Germinal center (tissue), 1 donor: Measurements from ENCODE around the gene PLEKHG4B.
"Not testable (repeated sequence)": the region's sequence is repeated elsewhere in the genome, so short reads cannot be mapped to it uniquely, and the experiment has no call there.

Experiments used
- DNase-seq: peaks from one replicate; pipeline ENCODE4 v3.0.0; 2012; ENCODE audit warnings: mixed read lengths, low spot score

The PLEKHG4B gene

DNA sequence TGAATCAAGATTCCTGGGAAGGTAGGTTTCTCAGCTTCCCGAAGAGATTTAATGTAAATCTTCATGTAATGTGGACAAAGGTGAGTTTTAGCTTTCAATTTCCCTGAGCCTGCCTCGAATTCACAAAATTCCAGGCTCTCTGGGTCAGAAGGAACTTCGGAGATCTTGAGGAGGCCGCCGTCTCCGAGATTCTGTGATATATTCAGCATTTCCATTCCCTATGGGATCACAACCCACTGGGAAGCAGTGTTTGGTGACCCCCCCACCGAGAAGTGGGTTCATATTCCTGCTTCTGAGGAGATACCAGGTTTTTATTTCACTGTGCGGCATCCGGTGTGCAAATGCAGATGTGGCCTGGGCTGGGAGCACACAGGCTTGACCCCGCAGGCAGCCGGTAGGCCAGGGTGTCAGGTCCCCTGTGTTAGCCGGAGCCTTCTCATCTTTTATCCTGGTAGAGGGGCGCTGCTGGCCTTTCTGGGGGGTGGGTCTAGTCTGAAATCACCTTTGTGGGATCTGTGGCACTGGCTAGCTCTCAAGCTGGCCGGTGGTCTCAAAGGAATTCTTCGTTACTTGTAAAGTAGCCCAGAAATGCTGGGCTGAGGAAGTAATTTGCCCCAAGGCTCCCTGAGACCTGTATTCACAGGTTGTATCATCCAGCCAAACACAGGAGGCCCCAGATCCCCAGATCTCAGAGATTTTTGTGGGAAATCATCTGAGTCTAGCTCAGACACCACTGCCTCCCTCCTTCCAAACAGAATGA, 1.4 kb downstream of the PLEKHG4B start:
- DNase-seq = no peak

GRCh38 chr5:94113-94892, 2.3 kb downstream of the PLEKHG4B start:
- no peak for DNase-seq

DNA sequence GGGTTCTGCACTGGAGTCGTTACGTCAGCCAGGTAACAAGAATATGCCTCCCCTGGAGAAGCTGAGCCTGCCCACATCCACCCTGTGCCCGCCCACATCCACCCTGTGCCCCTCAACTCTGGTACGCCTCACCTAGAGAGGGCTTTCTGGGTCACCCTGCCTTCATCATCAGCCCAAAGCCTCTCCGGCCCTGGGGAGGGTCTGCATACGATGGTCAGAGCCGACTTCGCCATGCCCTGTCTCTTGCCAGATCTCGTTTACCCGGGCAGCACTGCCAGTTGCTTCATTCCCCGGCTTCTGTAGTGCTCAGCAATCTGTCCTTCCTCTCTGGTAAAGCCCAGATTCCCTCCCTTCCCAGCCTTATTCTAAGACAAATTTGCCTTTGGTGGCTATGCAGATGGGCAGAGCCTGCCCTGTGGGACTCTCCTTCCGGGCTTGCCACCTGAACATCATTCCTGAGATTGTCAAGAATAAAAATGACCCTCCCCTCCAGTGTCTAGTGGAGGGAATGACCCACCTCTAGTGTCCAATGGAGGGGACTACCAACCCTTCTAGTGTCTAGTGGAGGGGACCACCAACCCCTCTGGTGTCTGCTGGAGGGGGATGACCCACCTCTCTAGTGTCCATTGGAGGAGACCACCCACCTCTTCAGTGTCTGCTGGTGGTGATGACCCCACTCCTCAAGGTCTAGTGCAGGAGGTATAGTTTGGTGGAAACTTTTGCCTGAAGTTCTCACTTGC, 3.4 kb downstream of the PLEKHG4B start:
- DNase-seq = no peak

- DNase-seq = no peak
Observed at GRCh38 chr5:96976-97660, 5.2 kb downstream of the PLEKHG4B start.

DNA sequence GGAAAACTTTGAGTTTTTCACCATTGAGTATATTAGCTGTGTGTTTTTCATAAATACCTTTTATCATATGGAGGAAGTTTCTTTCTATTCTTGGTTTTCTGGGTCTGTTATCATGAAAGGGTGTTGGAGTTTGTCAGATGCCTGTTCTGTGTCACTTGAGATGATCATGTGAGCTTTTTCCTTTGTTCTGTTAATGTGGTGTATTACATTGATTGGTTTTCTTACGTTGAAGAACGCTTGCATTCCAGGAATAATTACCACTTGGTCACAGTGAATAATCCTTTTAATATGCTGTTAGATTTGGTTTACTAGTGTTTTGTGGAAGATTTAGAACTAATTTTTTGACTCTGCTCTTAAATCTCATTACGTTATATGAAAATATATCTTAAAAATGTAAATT, 7.8 kb downstream of the PLEKHG4B start:
- DNase-seq = no peak

DNA sequence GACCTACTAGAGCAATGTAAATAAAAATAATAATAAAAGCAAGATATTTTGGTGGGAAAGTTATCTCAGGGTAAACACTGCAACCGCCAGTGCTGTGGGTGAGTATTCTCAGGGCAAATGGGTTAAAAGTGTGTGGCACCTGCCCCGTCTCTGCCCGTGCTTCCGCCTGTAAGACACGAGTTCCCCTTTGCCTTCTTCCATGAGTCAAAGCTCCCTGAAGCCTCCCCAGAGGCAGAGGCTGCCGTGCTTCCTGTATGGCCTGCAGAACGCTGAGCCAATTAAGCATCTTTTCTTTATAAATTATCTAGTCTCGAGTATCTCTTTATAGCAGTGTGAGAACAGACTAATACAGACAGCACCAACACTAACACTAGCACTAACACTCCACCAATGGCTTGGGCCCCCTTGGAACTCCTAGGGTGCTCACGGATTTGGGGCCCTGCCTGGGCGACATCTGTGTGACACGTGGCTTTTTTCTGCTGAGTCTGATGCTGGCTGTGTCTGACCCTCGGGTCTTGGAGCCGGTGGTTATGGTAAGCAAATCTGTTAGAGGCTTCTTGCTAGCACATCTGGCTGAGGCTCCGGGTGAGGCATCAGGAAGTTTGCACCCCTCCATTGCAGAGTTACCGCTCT, 10.6 kb downstream of the PLEKHG4B start:
- no peak for DNase-seq

DNA sequence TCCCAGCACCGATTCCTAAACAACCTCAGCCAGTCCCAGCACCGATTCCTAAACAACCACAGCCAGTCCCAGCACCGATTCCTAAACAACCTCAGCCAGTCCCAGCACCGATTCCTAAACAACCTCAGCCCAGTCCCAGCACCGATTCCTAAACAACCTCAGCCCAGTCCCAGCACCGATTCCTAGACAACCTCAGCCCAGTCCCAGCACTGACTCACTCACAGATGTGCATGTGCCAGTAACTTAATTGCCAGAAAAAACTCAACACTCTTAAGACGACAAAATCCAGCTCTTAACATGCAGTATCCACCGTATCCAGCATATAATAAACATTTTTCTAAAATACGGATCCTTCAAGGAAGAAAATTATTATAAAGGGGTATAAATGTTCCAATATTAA, 12.1 kb downstream of the PLEKHG4B start:
- not testable (repeated sequence) for DNase-seq

GRCh38 chr5:104778-105296, 12.9 kb downstream of the PLEKHG4B start:
- DNase-seq = no peak

DNA sequence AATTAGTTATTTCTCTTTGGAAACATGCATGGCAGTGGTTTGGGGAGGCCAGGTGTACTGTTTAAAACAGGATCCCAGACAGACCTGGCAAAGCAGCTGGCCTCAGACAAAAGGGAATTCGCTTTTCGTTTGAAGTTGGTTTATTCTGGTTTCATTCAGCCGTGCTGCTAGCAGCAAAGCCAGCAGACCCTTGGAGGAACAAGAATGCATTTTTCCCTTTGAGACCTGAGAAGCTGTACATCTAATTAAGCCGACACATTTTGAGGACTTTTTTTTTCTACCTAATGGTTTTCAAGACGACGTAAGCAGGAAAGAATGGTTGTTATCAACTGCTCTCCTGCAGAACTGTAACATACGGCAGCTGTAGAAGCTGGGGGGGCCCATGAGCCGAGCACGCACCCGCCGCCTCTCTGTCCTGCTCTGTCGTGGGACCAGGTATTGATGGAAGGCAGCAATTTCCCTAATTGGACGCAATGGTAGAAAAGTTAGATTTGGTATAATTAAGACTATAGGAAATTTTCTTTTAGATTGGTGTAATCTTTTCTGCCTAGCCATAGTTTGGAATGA, 13.6 kb downstream of the PLEKHG4B start:
- DNase-seq = no peak

DNA sequence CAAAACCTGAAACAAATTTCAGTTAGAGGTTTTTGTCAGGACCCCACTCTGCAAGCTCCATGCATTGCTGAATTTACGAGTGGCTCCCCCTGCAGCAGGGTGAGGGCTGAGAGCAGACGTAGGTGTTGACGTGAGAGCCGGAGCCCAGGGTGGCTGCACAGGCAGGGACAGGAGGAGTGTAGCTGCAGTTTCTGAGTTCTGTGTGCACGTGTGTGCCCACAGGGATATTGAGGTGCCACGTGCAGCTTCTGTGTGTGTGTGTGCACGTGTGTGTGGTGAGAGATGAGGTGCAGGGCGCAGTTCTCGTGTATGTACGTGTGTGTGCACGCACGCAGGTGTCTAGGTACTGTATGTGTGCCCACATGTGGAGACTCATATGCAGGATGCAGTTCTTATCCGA, 14.6 kb downstream of the PLEKHG4B start:
- no peak for DNase-seq

DNA sequence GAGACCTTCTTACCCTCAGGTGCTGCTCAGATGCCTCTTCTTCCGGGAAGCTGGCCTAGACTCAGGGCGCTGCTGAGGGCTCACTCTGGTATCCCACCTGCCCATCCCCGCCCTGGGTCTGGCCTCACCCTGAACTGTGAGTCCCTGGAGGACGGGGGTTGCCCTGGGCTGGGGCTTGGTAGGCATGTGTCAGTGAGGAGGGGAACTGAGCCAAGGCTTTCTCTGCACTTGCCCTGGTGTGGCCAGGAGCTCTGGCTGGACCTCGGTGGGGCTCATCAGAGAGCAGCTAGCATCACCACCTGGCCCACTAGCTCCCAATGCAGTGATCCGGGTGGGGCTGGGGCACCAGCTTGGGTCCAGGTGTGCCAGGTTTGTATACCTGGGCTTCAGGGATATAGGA, 15.6 kb downstream of the PLEKHG4B start:
- no peak for DNase-seq

GRCh38 chr5:109826-110225, 17.9 kb downstream of the PLEKHG4B start:
- no peak for DNase-seq

GRCh38 chr5:110270-110888, 18.4 kb downstream of the PLEKHG4B start:
- no peak for DNase-seq

- no peak for DNase-seq
Observed at GRCh38 chr5:111171-111570, 19.2 kb downstream of the PLEKHG4B start.

DNA sequence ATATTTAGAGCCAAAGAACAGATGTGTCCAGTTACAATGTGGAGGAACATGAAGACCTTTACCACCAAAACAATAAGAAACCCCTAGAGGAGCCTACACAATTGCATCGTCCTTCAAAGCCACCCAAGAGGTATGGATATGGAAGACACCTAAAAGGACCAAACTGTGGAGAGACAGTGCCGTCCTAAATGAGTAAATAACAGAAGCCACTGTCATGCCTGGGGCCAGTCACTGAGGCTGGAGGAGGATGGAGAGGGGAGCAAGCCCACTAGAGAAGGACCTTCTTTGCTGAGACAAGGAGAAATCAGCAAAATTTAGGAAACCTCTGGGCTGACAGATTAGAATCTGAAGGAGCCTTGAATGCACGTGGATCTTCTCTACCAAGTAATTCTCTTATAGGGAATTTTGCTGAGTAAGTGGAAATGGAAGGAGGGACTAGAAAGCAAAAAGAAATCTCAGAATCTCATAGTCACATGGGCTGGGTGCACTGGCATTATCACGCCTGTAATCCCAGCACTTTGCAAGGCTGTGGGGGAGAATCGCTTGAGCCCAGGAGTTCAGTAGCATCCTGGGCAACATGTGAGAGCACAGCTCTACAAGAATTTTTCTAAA, 27.6 kb downstream of the PLEKHG4B start:
- DNase-seq = no peak

- no peak for DNase-seq
Observed at GRCh38 chr5:121432-121831, 29.5 kb downstream of the PLEKHG4B start.

DNA sequence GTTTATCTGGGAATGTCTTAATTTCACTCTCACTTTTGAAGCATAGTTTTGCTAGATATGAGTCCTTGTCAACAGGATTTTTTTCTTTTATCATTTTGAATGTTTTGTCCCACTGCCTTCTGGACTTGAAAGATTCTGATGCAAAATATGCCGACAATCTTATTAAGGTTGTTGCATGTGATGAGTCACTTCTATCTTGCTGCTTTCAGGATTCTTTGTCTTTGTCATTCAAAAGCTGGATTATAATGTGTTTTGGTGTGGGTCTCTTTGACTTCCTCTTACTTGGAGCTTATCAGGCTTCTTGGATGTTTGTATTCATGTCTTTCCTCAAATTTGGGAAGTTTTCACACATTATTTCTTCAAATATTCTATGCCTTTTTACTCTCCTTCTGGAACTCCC, 33.8 kb downstream of the PLEKHG4B start:
- DNase-seq = no peak

DNA sequence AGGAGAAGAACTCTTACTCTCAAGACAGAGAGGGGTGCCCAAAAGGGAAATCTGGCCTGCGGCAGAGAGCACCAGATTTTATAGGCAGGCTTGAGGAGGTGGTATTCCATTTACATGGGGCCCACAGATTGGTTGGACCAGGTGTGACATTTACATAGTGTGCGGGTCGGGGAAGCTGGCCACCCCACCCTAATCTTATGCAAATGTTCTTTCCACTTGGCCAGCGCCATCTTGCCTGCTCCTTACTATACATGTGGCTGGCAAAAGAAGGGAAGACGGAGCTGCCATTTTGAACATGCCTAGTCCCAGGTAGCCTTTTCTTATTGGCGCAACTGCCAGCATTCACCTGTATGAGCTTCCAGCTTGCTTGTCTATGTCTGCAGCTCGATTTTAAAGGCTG, 34.8 kb downstream of the PLEKHG4B start:
- no peak for DNase-seq

GRCh38 chr5:127886-128285, 35.9 kb downstream of the PLEKHG4B start:
- no peak for DNase-seq

DNA sequence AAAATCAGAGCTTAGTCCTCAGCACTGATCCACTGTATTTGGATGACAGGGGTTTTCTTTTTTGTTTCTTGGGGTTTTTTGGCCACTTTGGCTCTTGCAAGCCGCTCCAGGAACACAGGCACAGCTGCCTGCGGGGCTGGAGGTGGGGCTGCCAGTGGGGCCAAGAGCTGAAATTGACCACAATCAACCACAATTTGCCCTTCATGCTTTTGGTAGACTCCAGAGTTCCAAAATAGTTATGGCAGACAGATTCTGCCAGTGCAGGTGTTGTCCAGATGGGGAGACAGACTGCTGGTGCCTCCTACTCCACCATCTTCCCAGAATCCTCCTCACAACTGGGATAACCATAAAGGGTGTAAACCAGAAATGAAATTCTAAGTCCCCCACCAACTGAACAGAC, 36.5 kb downstream of the PLEKHG4B start:
- no peak for DNase-seq
